ENCODE data around the gene SH3TC1.

Gene SH3TC1

GRCh38 chr4:8198906-8199593, at the start of gene SH3TC1:
TSS of gene SH3TC1 (plus strand) at chr4:8199290. CDS start at chr4:8205195, 5,905 bp downstream.
- DNase-seq (ENCODE audit: low read depth, low spot score): peak; percentile 52

DNA sequence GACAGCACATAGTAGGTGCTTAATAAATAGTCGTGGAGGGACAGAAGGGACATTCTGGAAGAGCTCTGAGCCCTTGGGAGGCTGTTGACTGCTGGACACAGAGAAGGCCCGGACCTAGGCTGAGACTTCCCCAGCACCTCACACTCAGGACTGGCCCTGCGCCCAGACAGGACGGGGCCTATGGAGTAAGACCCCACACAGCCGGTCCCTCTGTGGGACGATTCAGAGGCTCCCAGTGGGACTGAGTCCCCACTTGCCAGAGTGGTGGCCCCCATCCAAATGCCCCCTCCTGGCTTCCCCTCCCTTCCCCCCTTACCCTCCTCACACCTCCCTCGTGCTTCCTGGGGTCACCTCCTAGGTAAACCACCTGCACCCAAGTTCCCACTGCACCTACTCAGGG, 49.4 kb upstream of the SH3TC1 start:
- DNase-seq (ENCODE audit: low read depth, low spot score): no peak

GRCh38 chr4:8150152-8151090, 48.7 kb upstream of the SH3TC1 start:
- no peak for DNase-seq (ENCODE audit: low read depth, low spot score)

GRCh38 chr4:8151165-8151650, 47.9 kb upstream of the SH3TC1 start:
- DNase-seq (ENCODE audit: low read depth, low spot score): no peak

DNA sequence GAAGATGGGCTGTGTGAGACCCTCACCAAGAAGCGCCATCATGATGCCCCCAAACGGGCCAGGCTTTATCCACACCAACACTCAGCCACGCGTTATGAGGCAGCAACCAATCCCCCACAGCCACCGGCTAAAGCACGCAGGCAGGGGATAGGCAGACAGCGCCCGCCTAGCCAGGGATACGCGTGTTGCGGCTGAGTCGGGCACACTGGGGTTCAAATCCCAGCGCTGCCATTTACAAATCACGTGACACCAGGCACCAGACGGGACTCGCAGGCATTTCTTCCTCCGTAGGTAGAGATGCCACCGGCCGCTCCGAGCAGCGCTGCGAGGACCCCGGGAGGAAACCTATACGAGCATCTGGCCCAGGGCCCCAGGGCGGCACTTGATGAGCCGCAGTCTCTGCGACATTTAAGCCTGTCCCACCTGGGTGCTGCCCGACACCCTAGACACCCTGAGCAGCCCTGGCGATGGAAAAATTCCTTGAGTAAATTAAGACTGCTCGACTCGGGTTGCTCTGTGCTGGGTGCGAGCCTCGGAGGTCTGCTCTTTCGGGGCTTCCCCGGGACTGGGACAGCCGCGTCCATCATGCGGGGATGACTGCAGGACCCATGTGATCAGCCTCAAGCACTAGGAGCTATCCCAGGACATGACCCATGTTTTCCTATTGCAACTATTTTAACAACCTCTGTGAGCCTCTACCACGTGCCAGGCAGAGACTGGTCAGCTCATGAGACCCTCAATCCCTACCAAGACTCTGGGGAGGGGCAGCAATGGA, 46.8 kb upstream of the SH3TC1 start:
- no peak for DNase-seq (ENCODE audit: low read depth, low spot score)

- no peak for DNase-seq (ENCODE audit: low read depth, low spot score)
Observed at GRCh38 chr4:8152865-8153257, 46.2 kb upstream of the SH3TC1 start.

DNA sequence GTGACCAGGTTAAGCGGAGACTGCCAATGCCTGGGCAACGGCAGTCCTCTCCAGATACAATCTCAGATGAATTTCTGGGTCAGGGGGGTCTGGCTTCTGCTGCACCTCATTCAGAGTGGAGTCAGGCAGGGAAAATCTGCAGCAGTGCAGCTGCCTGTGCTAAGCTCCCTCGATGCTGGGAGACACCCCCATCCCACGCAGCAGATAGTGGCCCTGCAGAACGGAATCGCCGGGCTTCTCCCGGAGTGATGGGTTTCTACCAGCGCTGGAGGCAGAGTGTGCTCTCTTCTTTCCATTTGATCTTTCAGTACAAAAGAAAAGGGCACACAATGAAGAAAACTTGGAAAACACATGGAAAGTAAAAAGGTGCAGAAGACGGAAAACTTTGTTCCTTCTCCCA, 45.6 kb upstream of the SH3TC1 start:
- DNase-seq (ENCODE audit: low read depth, low spot score): no peak

DNA sequence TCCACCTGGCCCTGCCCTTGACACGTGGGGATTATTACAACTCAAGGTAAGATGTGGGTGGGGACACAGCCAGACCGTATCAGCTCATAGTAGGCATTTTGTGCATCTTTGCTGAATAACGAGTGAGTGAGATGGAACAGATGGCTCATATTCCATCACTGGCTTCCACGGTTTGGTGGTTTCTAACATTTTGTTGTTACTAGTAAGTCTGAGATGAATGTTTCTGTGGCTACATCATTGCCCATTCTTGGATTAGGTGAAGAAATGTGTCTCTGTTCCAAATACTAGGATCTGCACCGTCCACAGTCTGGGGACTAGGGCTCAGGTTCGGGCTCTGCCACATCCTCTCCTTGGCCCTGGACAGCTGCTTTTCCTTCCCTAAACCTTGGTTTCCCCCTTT, 44.0 kb upstream of the SH3TC1 start:
- DNase-seq (ENCODE audit: low read depth, low spot score): no peak

DNA sequence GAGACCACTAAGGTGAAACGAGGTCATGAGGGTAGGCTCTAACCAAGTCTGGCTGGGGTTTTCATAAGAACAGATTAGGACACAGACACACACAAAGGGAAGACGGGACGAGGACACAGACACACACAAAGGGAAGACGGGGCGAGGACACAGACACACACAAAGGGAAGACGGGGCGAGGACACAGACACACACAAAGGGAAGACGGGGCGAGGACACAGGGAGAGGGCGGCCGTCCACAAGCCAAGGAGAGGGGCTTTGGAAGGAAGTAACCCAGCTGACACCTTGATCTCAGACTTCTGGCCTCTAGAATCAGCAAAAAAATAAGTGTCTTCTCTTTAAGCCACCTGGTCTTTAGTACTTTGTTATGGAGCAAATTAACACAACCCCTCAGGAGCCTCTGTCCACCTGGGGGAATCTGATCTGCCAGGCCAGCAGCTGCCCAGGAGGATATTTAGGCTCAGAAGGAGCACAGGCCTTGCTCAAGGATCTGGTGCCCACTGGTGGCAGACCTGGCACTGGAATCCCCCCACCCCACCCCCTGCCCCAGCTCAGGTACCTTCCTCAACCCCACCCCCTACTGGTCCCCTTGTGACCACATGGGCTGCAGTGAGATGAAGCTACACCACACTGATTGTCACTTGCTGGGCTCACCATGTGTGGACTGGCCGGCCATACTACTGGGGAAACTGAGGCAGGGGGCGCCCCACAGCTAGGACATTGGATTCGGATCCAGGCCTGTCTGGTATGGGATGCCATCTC, 43.2 kb upstream of the SH3TC1 start:
- DNase-seq (ENCODE audit: low read depth, low spot score): no peak

DNA sequence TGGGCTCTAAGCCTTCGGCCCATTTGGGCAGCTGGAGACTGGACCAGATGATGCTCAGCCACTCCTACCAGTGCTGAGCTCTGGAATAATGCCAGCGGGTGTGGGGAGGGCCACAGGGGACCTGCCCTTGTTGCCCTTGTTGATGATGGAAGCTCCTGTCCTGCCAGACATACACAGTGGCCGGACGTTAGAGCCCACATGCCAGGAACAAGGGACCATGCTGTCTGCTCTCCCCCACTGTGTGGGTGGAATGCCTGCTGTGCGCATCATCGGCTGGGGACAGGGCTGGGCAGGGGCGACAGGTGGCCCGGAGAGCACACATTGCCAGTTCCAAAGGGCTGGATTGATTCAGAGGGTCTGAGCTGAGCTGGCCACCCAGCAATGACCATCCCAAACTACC, 42.5 kb upstream of the SH3TC1 start:
- DNase-seq (ENCODE audit: low read depth, low spot score): no peak

GRCh38 chr4:8157496-8157895, 41.6 kb upstream of the SH3TC1 start:
- no peak for DNase-seq (ENCODE audit: low read depth, low spot score)

- no peak for DNase-seq (ENCODE audit: low read depth, low spot score)
Observed at GRCh38 chr4:8157944-8158709, 41.0 kb upstream of the SH3TC1 start.

- peak; percentile 87 for DNase-seq (ENCODE audit: low read depth, low spot score)
Observed at GRCh38 chr4:8158710-8159536, 40.2 kb upstream of the SH3TC1 start, which contains the start of gene ABLIM2. TSS of gene ABLIM2 (minus strand) at chr4:8158813. CDS start at chr4:8158689, 124 bp downstream.

- no peak for DNase-seq (ENCODE audit: low read depth, low spot score)
Observed at GRCh38 chr4:8159537-8160232, 39.4 kb upstream of the SH3TC1 start.

DNA sequence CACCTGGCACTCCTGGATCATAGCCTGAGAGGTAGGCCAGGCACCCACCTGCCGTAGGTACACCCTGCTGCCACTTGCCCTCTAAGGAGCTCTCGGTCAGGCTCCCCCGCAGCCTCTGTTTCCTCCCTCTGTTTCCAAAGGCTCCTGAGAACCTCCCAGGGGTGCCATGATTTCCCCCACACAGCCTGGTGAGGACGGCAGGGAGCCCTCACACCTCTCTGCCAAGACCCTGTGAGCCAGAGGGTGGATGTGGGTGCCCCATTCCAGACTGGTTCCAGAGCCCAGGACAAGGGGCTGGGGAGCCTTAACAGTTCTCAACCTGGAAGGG, 38.9 kb upstream of the SH3TC1 start:
- DNase-seq (ENCODE audit: low read depth, low spot score): no peak

GRCh38 chr4:8160572-8160971, 38.5 kb upstream of the SH3TC1 start:
- DNase-seq (ENCODE audit: low read depth, low spot score): no peak

DNA sequence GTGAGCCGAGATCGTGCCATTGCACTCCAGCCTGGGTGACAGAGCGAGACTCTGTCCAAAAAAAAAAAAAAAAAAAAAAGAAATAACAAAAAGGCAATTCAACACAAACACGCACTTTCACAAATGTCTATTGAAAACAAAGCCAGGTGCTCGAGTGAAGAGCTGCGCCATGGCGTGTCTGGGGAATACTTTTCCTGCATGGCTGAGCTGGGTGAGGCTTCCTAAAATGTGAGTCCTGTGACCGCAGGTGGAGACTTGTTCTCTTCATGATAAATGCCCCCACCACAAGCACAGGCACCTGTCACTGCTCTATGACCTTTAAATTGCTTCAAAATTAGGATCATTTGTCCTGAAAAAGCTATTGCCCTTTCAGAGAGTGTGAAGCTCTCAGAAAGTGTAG, 36.5 kb upstream of the SH3TC1 start:
- no peak for DNase-seq (ENCODE audit: low read depth, low spot score)

- no peak for DNase-seq (ENCODE audit: low read depth, low spot score)
Observed at GRCh38 chr4:8163026-8163425, 36.1 kb upstream of the SH3TC1 start.
